Stimulated activated CD8-positive, alpha-beta memory T cell treated with anti-CD3 and anti-CD28 coated beads, Interleukin-15, amount 100 ng/mL, for 24 hours (primary cell): Measurements from ENCODE around the gene USP31.

Experiments used
- DNase-seq: peaks from one replicate; pipeline ENCODE4 v3.0.0-alpha.2; 2020; ENCODE audit warnings: low read depth

USP31 gene

DNA sequence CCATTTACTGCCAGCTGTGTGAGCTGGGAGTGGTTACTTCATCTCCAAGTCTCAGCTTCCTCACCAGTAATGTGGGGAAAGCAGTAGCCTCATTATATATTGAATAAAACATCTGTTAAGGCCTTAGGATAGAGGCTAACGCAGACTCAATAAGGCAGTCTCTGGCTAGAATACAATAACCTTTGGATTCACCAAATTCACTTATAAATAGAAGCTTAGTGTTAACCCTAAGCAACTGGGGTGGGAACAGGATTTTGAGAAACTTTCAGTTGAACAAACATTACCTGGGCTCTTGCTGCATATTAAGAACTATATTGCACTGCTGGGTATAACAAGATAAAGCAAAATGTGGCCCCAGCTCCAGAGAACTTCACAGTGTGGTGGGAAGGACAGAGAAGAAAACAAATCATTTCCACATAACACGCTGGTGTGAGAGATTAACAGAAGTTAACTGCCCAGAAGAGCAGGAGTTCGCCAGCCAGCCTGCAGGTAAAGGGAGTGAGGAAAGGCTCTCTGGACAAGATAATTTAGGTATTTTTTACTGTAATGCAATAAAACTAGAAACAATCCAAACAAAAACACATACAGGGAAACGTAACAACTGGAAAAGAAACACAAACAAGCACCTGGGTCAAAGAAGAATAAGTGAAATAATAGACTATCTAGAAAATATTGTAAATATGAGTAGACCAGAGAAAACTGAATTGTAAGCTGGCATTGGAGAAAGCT is 57.0 kb downstream of the USP31 start:
- no peak for DNase-seq

DNA sequence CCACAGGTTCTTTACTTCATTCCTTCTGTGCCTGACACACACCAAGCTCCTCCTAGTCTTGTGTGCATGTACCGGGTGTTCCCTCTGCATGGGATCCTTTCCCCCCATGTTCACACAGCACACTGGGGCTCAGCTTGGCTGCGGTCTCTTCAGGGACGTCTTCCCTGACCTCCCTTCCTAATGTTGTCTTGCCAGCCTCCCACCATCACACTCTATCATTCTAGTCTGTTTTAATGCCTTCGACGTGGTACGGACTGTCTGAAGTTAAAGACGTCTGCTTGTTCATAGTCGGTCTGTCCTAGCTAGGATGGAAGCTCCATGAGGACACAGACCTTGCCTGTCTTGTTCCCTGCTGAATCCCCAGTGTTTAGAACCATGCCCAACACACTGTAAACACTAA is 60.1 kb downstream of the USP31 start:
- no peak for DNase-seq

DNA sequence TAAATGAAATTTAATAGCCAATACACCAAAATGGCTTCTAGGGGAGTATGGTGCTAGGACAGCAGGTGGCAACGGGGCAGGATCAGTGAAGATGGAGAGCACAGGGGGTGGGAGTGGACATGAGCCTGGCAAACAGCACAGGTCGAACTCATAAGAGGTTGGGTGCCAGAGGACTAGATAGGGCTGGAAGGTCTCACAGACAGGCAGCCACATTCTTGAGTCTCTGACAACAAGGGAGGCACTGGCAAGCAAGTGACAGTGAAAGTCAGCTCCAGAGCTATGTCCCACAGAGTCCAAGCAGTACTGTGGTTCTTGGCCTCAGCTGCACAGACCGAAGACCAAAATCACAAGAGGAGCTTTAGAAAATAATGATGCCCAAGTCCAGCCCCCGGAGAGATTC is 61.2 kb downstream of the USP31 start:
- no peak for DNase-seq

DNA sequence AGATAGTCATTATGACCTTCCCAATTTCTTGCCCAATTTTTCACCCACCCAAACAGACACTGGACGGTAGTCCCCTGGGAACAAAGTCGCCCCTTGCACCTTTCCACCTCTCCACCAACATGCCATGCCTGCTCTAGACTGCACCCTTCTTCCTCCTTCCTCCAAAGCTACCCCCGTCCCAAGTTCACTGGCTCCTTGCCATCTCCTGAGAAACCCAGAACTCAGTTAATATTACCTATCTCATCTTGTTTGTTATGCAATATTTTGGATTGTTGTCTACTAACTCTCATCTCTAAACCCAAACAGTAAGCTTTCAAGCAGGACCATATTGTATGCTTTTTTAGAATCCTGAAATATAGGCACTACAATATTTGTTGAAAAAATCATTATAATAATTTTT is 63.3 kb downstream of the USP31 start:
- DNase-seq, result no peak

- DNase-seq, result no peak
Observed at GRCh38 chr16:23082161-23082788, 67.0 kb downstream of the USP31 start.

DNA sequence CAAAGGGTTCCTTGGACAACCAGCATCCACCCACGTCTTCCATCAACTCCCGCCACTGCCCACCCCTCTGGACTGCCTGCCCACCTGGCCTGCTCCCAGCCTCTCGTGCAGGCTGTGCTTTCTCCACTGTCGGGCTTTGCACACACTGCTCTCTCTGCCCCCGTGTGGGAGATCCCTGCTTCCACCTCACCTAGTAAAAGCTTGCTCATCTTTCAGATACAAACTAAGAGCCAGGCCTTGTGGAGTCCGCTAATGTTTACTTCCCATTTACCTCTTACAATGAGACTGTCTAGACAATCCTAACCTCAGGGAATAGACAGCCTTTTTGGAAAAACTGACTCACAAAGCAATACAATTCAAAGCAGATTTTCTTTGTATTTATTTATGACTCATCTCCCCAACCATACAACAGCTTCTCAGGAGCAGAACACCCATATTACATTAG is 67.6 kb downstream of the USP31 start:
- DNase-seq, result no peak

GRCh38 chr16:23080747-23081146 is 68.5 kb downstream of the USP31 start:
- no peak for DNase-seq

DNA sequence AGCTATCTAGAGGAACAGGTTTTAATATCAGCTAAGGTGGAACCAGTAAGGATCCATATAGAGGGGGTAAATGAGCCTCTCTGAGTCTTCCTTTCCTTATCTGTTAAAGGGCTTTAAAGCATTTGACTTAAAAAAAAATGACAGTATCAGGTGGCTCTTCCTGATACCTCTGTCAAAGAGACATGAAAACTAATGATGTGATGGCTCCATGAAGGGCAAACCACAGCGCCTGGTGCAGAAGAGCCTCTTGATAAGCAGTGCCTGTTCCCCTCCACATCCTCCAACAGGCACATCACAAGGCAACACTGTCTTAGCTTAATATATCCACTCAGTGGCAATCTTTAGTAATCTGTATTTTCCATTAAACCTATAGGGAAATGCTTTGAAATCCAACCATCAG is 68.9 kb downstream of the USP31 start:
- DNase-seq, result no peak

- no peak for DNase-seq
Observed at GRCh38 chr16:23079675-23080301, 69.5 kb downstream of the USP31 start.

DNA sequence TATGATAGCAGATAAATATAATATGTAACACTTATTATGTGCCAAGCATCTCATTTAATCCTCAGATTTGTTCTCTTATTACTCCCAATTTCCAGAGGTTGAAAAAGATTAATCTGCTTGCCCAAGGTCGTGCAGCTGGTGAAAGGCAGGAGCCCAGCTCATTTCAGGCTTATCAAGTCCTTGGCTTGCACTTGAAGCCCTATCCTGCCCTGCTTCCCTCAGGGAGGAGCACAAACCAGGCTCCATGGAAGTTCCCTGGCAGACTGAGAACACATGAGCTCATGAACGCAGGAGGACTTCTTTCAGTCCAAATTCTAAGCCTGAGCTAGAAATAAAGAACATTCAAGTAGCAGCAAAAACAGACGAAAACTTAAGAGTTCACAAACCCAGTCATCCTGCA is 74.8 kb downstream of the USP31 start:
- DNase-seq, result no peak

DNA sequence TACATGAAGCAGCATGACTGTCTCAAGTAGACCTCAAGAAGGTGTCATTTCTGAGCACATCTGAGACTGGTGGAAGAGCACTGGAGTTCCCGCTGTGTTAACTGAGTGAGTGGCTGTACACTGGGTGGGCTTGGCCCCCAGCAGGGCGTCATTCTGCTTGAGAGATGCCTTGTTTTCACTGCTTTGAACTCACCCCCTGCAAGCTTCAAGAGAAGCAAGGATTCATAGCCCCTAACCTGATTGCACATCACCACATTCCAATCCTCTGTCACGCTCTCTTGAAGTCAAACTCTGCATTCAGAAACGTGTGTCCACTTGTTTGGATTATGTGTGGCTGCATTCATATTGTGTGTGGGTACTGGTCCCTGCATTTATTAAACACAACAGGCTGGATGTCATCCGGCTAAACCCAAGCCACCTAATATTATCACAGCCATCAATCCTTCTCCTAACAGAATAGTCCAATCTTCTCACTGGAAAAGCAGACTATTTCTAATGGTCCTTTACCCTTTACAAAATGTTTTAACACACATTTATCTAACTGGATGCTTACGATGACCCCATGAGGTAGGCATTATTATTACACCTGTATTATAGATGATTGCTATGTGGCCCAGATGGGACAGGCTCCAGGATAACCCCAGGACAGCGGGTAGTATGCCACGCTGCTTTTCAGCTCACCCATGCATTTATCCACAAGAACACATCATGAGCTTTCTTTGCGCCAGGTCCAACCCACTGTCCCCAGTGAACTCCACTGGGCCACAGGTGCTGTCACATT is 76.3 kb downstream of the USP31 start:
- DNase-seq, result no peak

DNA sequence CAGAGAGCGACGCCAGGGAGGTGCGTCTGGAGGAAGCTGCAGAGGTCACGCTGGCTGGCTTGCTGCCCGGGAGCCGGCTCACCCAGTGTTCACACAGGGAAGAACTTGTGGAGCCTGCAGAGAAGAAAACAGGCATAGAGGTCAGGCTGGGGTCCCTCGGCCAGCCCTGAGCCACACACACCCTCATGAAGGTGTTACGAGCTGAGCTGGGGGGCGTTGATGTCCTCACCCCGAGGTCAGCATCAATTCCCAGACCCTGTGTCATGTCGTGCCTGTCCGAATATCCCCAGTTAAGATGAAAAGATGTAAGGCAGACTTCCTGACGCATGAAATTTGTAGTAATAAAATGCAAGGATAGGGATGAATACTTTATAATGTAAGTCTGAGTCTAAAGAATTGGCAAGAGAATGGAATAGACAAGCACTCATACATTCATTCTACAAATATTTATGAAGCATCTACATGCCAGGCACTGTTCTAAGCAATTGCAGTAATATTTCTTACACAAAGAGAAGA is 77.1 kb downstream of the USP31 start:
- DNase-seq, result no peak

DNA sequence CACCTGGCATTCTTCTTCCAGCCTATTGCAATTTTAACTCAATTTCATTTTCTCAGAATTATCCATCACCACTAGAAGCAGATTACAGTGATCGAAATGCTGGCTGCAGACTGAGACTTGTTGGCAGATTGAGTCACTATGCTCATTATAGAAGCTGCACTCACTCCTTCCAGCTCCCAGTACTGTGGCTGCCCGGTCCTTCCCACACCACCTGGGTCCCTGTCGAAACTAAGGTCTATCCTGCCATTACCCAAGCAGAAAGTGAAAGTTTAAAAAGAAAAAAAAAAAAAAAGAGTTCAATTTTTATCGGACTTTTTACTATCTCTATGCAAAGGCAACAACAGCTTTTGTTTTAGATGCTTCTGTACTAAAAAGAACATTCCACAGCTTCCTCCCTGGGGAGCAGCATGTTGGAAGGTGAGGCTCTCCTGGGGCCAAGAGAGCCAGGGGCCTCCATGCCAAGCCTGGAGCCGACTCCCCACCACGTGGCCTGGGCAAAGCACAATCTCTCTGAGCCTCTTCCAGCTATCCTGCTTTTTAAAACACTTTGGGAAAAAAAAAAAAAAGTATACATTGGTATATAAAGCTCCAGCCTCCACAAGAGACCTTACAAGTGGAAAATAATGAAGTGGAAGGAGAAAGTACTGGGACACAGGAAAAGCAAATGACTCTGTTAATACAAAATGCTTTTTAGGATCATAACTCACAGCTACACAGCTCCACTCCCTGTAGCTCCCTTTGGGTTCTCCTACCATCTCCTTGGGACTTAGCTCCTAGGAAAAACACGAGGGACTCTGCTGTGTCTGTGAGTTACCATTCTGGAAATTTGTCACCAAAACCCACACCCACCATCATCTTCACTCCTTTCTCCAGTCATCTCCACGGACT is 77.8 kb downstream of the USP31 start:
- DNase-seq, result no peak

- DNase-seq, result no peak
Observed at GRCh38 chr16:23069844-23070243, 79.4 kb downstream of the USP31 start.

GRCh38 chr16:23068079-23068736 is 81.0 kb downstream of the USP31 start:
- no peak for DNase-seq

- no peak for DNase-seq
Observed at GRCh38 chr16:23066676-23067075, 82.6 kb downstream of the USP31 start.

DNA sequence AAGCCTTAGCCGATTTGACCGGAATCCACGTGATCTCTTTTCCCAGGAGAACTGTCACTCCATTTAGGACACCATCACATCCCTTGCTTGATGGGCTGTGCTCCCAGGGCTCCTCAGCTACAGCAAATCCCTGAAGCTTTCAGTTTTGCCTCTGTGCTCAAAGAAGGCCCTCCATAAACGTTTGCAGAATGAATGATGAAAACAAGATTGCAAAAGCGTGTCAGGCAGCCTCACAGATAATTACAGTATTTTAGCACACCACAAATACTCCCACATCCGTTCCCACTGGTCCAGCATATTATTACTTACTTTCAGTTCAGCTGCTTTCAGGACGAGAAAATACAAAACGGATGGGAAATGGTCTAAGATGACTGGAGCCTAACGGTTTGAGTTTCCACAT is 84.6 kb downstream of the USP31 start:
- DNase-seq, result no peak

DNA sequence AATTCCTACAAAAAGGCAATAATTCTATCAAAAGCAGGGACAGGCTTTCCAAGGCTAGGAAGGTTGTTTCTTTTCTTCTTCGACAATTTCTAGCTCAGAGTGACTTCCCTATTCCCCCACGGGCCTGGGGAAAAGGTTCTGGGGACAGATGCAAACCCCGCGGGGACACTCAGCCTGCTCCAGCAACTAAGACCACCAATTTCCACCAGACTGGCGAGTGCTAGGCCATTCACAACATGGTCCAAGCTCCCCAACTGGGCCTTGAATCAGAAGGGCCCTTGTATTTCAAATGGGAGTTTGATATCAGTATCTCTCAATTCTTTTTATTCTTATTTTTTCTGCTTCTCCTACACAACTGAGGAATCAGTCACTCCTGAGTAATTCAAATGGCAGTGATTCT is 86.7 kb downstream of the USP31 start:
- DNase-seq, result no peak

- no peak for DNase-seq
Observed at GRCh38 chr16:23061669-23062068, 87.6 kb downstream of the USP31 start.

- DNase-seq, result peak; percentile 12
Observed at GRCh38 chr16:23060458-23061320, 88.6 kb downstream of the USP31 start.
